Cortex of kidney (tissue), 1 donor: ENCODE results near the gene LCN10.

Source experiments
- DNase-seq: peaks from one replicate; lab custom pipeline; 2025; lab: John Stamatoyannopoulos, UW

The LCN10 gene

GRCh38 chr9:136754626-136755301 lies 12.0 kb upstream of the LCN10 start:
- DNase-seq: no peak

DNA sequence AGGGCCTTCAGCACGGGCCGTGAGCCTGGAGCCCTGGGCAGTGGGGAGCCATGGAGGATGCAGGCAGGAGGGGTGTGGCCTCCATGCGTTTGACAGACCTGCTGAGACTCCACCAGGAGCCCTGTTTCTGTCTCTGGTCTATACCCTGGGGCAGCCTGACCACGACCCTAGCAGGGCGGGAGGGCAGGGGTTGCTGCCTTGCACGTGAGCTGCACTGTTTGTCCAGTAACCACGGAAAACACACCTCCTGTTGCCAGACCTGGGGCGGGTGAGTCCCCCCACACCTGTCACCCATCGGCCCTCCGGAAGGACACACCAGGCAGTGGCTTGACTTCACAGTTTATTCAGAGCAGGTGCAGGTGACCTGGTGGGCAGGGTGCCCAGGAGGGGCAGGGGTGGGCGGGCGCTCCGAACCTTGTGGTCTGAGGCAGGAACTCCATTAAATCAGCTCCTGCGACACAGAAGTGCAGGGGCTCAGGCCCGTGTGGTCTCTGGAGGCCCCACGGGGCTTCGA lies 11.4 kb upstream of the LCN10 start:
- no peak for DNase-seq

- DNase-seq: no peak
Observed at GRCh38 chr9:136753371-136754058, 10.8 kb upstream of the LCN10 start.

DNA sequence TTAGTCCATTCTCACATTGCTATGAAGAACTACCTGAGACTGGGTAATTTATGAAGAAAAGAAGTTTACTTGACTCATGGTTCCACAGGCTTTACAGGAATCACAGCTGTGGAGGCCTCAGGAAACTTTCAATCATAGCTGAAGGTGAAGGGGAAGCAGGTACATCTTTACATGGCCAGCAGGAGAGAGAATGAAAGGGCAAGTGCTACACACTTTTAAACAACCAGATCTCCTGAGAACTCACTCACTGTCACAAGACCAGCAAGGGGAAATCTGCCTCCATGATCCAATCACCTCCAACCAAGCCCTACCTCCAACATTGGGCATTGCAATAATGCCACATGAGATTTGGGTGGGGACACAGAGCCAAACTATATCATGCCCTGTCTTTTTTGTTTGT lies 9.1 kb upstream of the LCN10 start:
- no peak for DNase-seq

DNA sequence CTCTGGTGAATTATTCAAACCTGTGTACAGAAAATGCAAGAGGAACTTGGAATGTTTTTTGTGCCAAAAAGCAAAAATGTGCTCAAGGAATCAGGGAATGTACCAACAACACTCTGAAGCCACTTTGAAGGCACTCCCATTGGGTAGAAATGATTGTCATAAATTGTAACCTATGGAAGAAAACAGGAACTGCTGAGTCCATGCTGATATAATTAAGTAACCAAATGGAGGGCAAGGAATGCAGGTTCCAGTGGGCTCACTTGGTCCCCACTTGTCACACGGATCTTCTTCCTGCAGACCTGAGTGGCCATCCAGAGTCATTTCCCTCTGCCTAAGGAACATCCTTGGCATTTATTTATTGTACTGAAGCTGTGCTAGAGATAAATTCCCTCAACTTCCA lies 8.5 kb upstream of the LCN10 start:
- no peak for DNase-seq

- DNase-seq: no peak
Observed at GRCh38 chr9:136750526-136750925, 7.8 kb upstream of the LCN10 start.

DNA sequence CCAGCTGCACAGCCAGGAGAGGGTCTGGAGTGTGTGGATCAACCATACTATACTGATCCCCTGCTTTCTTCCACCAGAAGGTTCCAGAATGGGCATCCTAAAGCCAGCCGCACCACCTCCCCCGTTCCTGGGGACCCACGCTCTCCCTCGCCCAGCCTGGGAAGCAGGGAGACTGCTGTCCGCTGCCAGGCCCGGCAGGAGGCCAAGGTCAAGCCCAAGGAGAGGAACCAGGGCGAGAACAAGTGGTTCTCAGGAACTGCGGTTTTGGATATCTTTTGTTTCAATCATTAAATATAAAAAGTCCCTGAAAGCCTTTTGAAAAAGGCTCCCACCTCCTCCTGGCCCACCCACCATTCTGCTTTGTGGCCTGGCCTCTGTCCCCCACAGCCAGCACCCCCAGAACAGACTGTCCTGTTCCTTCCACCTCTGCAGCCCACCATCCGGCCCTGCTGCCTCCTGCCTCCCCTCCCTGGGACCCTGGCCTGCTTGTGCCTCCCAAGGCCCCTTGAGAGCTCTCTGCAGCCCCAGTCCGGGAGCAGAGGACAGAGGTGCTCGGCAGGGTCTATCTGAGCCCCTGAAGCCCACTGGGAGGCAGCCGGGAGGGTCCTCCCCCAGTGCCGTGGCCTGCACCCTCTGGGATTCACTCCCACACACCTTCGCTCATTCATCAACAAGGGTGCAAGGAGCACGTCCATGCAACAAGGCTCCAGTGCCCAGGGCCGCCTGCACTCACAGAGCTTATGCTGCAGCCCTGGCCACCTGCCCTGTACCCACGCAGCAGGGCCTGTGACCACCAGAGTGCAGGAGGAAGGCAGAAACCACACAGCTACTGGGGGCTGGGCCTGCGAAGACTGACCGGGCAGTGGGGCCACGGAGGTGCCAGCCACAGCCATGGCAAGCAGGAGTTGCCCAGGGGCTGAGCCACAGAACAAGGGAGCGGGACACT lies 6.2 kb upstream of the LCN10 start:
- no peak for DNase-seq

- no peak for DNase-seq
Observed at GRCh38 chr9:136748201-136748600, 5.5 kb upstream of the LCN10 start, which contains the start of gene LCN6. Gene LCN6 (minus strand): TSS chr9:136748525. CDS start chr9:136748483, 42 bp downstream.

DNA sequence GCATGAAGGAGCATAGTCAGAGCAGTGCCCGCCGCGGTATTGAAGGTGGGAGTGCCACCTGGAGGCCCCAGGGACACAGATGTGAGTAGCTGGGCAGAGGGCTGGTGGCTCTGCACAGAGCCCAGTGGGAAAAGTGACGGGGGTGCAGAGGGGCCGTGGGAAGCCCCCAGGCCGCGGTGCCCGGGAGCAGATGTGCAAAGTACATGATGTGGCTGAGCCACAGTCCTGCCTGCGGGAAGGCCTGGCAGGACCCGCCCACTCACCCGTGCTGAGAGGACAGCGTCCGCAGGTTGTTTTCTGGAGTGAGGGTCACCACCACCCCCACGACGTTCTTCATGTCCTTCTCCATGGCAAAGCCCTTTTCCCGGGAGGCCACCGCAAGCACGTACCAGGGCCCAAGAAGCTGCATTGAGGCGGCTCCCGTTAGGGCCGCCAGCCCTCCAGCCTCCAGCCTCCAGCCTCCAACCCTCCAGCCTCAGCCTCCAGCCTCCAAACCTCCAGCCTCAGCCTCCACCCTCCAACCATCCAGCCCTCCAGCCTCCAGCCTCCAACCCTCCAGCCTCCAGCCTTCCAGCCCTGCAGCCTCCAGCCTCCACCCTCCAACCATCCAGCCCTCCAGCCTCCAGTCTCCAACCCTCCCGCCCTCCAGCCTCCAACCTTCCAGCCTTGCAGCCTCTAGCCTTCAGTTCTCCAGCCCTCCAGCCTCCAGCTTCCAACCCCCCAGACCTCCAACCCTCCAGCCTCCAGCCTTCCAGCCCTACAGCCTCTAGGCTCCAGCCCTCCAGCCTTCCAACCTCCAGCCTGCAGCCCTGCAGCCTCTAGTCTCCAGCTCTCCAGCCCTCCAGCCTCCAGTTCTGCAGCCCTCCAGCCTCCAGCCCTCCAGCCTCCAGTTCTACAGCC lies 4.7 kb upstream of the LCN10 start:
- DNase-seq: no peak

GRCh38 chr9:136746621-136747020 lies 3.9 kb upstream of the LCN10 start:
- no peak for DNase-seq

DNA sequence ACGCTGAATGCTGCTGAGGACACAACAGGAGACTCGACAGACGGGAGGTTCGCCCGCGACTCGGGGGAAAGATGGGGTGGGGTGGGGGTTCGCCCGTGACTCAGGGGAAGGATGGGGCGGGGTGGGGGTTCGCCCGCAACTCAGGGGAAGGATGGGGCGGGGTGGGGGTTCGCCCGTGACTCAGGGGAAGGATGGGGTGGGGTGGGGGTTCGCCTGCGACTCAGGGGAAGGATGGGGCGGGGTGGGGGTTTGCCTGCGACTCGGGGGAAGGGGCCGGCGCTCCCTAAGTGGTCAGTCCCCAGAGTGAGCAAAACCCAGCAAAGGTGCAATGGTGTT lies 3.4 kb upstream of the LCN10 start:
- no peak for DNase-seq

- no peak for DNase-seq
Observed at GRCh38 chr9:136745389-136746154, 2.8 kb upstream of the LCN10 start.

DNA sequence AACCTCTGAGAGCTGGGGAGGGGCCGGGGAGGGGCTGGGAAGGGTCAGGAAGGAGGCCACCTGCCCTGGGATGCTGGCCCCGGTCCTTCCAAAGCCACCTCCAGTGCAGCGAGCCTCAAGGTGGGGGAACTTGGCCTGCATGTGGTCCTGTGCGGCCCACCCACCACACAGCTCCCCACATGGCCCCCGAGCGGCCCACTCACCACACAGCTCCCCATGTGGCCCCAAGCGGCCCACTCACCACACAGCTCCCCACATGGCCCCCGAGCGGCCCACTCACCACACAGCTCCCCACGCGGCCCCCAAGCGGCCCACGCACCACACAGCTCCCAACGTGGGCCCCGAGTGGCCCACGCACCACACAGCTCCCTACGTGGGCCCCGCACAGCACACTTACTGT lies 2.0 kb upstream of the LCN10 start:
- no peak for DNase-seq

GRCh38 chr9:136743639-136744211 lies 985 bp upstream of the LCN10 start:
- no peak for DNase-seq

DNA sequence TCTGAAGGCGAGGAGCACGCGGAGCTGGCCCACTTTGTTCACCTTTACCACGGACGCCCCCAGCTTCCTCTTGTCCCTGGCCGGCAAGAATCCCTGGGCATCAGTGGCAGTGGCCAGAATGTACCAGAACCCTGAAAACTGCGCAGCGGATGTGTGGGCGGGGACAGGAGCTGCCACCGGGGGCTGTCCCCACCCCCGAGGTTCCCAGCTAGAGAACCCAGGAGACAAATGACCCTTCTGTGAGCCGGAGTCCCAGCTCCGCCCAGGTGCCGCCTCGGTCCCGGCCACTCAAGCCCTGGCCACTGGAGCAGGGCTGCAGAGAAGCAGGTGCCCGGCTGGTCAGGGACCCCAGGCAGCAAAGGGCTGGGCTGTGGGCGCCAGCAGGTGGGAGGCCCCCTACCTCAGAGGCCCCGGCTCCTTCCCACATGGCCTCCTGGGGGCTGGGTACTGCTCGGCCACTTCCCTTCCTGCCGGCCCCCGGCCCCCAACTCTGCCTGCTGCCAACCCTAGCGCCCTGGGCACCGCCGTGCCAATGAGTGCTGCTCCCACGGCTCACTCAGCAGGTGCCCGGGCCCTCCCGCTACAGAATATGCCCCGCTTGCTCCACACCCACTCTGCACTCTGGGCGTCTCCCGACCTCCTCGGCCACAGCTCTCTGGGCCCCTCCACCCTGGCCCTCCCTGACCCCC lies 713 bp downstream of the LCN10 start:
- DNase-seq: no peak

DNA sequence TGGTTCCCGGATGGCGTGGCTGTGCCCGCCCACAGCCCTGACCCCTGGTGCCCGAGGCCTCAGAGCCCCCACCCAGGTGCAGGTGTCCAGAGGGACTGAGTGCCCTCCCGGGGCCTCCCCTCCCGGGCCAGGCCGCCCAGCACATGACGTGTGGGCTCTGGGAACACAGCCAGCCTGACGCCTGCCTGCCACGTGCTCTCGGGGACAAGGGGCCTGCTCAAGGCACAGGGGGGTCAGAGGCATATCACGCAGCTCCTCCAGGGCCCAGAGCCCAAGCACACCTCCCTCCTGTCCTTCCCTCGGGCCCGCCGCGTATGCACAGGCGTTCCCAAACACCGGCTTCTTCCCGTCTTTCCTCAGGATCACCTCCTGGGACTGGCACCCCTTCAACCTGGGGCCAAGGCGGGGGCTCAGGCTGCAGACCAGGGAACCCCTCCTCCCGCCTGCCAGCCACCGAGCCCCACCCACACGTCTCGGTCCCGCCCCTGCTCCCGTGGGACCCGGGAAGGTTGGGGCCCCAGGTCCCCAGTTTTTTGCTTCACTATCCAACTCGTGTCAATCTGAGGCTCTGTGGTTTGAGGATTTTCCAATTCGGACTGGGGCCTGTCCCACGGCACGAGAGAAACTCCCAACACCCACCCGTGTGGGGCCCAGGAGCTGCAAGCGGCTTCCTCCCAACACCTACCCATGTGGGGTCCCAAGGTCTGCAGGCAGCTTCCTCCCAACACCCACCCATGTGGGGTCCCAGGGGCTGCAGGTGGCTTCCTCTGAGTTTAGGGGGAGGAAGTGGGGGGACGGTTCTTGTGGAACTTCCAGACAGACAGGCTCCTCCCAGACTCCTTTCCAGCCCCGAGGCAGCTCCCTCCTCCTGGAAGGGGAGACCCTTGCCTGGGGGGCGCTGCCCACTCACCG lies 1.5 kb downstream of the LCN10 start:
- DNase-seq: no peak

DNA sequence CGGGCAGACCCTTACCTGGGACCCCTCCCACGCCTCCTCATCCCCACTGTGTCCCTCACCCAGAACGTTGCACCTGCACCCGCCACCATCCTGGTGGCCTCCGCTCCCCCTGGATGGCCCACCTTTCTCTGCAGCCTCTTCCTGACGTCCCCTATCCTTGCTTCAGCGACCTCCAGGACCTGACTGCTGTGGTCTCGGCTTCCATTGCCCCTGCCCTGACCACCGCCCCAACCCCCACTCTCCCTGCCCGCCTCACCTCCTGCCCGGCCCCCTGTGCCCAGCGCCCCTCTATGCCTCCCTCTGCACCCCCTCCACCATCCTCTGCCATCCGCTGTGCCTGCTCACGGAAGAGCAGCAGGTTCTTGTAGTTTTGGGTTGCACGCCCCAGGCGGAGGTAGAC lies 2.2 kb downstream of the LCN10 start:
- no peak for DNase-seq

GRCh38 chr9:136740069-136740468 lies 2.7 kb downstream of the LCN10 start:
- no peak for DNase-seq

DNA sequence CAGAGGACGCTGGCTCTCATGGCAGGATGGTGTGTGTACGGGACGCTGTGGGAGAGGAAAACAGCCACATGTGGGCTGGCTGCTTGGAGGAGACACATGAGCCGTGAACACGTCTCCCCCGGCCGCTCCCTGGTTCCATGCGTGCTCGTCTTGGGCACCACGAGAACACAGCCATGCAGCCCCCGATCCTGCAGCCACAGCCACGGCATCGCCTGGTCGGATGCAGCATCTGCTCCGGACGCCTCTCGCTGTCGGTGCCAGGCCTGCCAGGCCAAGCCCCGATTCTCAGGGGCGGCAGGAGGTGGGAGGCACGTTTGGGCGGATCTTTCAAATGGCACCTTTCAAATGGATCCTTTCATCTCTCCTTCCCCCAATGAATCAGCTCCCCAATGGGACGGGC lies 3.2 kb downstream of the LCN10 start:
- DNase-seq: no peak
